Tibial artery (tissue), 4 donors: ENCODE measurements around the gene MAST4.

Experiments used
- DNase-seq, 2 donors: peaks; one replicate each; pipeline ENCODE4 v3.0.0-alpha.2; 2019
- H3K27ac ChIP-seq, 2 donors: fragments of 200-600 bp; sonication (generic) in 1 of 2; 1 replicate in 1 of 2; 2 replicates in 1 of 2; pipeline ENCODE4 v1.5.1; 2018 to 2019; ENCODE audit warnings: mild to moderate bottlenecking in 1 of 2
- H3K27me3 ChIP-seq, 2 donors: fragments of 200-600 bp; sonication (generic) in 1 of 2; one replicate each; pipeline versions ENCODE4 v1.5.1 to v1.6.0; 2016 to 2019
- H3K36me3 ChIP-seq, 3 donors: fragments of 200-600 bp; sonication (generic) in 2 of 3; one replicate each; pipeline ENCODE4 v1.5.1; 2016 to 2019; ENCODE audit warnings: mild to moderate bottlenecking in 2 of 3
- H3K4me1 ChIP-seq, 4 donors: fragments of 200-600 bp; sonication (generic) in 2 of 4; 1 replicate in 3 of 4; 2 replicates in 1 of 4; pipeline ENCODE4 v1.5.1; 2016 to 2019
- H3K4me3 ChIP-seq, 2 donors: fragments of 200-600 bp; sonication (generic) in 1 of 2; 1 replicate in 1 of 2; 2 replicates in 1 of 2; pipeline ENCODE4 v1.5.1; 2018 to 2019; ENCODE audit warnings: mild to moderate bottlenecking in 2 of 2
- H3K9me3 ChIP-seq, 3 donors: fragments of 200-600 bp; sonication (generic) in 1 of 3; one replicate each; pipeline ENCODE4 v1.5.1; 2016 to 2019
- intact Hi-C: fragments of 100-400 bp; cut with DNase I; formaldehyde crosslinking; loops from one replicate; pipeline ENCODE4 v1.15.0; 2023; ENCODE audit warnings: low total_unique reads
- TF ChIP-seq, protein P1 (sequence below), 2 experiments: fragments of 200-600 bp in 1 of 2; fragments of 450-650 bp in 1 of 2; IDR thresholded peaks; one replicate each; pipeline ENCODE4 v1.5.1; 2017 to 2019; ENCODE audit warnings: antibody characterized with exemption in 2 of 2, mild to moderate bottlenecking in 1 of 2, moderate library complexity in 1 of 2

Gene MAST4

DNA sequence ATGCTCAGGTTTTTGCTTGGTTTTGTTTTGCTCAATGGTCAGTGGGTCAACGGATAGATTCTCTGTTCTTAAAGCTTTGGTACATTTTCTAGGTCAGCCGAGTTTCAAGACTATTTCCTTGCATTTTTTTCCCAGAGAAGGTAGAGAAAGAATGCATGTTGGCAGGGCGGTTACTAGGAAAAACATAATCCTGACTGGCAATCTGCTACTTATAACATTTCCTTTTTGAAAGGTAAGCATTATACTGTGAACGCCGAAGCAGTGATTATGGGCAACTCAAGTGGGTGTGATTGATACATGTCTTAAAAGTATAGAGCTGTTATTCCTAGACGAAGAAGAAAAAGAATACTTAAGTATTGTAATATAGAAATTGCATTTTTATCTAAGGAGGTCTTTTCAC lies 273.2 kb downstream of the MAST4 start:
- Histone ChIP-seq H3K9me3 (no peaks in the 10 kb centered on the region), H3K36me3 (no peaks in the 10 kb centered on the region), H3K27ac (no peak overlapping the region), H3K4me3 (no peak overlapping the region), H3K27me3 (no peaks in the 10 kb centered on the region), H3K4me1 (no peaks in the 10 kb centered on the region)
- no peak for DNase-seq
- intact Hi-C loops: no loop called here
- TF ChIP-seq, protein P1, sequence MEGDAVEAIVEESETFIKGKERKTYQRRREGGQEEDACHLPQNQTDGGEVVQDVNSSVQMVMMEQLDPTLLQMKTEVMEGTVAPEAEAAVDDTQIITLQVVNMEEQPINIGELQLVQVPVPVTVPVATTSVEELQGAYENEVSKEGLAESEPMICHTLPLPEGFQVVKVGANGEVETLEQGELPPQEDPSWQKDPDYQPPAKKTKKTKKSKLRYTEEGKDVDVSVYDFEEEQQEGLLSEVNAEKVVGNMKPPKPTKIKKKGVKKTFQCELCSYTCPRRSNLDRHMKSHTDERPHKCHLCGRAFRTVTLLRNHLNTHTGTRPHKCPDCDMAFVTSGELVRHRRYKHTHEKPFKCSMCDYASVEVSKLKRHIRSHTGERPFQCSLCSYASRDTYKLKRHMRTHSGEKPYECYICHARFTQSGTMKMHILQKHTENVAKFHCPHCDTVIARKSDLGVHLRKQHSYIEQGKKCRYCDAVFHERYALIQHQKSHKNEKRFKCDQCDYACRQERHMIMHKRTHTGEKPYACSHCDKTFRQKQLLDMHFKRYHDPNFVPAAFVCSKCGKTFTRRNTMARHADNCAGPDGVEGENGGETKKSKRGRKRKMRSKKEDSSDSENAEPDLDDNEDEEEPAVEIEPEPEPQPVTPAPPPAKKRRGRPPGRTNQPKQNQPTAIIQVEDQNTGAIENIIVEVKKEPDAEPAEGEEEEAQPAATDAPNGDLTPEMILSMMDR (IDR thresholded peaks at IDR 0.05): no peak

DNA sequence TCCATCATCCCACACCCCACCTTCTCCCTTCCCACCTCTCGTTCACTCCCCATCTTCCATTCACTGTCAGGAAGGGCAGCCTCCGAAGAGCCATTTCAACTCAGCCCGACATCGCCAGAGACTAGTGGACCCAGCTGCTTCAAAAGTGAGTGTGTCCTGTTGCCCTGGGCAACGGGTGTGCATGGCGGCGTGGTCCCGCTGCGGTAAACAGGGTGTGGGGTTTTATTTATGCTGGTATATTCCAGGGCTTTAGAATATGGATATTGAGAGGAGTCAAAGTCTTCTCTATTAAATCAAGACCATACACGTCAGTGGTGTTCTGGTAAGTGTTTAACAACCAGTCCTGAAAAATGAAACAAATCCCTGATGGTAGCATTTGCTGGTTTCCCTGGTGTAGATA lies 274.5 kb downstream of the MAST4 start:
- Histone ChIP-seq H3K27ac (no peak overlapping the region), H3K4me1 (no peaks in the 10 kb centered on the region), H3K27me3 (no peaks in the 10 kb centered on the region), H3K36me3 (no peaks in the 10 kb centered on the region), H3K9me3 (no peaks in the 10 kb centered on the region), H3K4me3 (no peak overlapping the region)
- DNase-seq: no peak
- intact Hi-C loops: no loop called here
- TF ChIP-seq, protein P1 (IDR thresholded peaks at IDR 0.05): no peak

DNA sequence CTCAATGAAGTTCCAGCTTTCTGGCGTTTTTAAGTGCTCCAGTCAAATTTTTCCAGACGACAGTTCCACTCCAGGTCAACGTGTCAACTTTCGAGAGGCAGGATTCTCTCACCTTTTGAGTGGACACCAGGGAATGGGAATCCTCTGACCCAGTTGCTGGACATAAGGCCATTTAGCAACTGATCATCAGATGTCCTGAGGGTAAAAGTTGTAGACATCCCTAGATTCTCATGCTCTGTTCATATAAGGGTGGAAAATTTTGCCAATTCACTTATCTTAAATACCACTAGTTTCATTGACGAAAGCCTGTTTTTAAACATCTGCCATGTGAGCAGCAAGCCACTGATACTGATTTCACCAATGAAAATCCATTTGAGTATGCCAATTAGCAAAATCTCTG lies 275.5 kb downstream of the MAST4 start:
- no peaks in the 10 kb centered on the region for H3K27me3 ChIP-seq

DNA sequence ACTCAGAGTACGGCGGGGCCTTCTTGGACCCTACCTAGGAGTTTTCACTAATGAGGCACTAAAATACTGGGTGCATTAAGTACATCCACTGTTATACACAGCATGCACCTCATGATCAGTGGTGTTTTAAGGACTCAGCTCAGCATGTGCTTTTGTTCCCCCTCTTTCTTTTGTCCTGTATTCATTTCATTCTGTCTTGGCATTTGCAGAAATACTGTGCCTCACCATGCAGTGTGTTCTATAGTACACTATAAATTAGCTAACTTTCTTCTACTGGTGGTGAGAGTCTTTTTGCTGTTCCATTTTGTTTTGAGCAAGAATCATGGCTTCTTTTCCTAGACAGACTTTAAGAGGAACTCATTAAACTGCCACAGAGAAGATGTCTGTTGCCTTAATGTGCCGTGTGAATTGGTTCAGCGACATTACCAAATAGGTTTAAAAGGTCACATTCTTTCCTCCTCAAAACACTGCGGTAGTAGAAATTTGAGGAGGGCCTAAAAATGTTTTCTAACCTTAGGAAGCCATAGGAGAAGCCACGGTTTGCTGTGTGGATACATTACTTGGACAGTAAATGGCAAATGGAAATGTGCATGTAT lies 276.6 kb downstream of the MAST4 start:
- TF ChIP-seq, protein P1 (IDR thresholded peaks at IDR 0.05): no peak
- Histone ChIP-seq H3K27me3 (no peaks in the 10 kb centered on the region), H3K4me1 (no peaks in the 10 kb centered on the region), H3K36me3 (no peaks in the 10 kb centered on the region), H3K27ac (no peak overlapping the region), H3K4me3 (no peak overlapping the region), H3K9me3 (no peaks in the 10 kb centered on the region)
- no peak for DNase-seq
- intact Hi-C loops: no loop called here

More for the DNA sequence above, 275.5 kb downstream of the MAST4 start:
- Histone ChIP-seq H3K36me3 (no peaks in the 10 kb centered on the region), H3K27ac (no peak overlapping the region), H3K4me3 (no peak overlapping the region), H3K4me1 (no peaks in the 10 kb centered on the region), H3K9me3 (no peaks in the 10 kb centered on the region)
- DNase-seq: no peak
- TF ChIP-seq, protein P1 (IDR thresholded peaks at IDR 0.05): no peak
- intact Hi-C loops: no loop called here

DNA sequence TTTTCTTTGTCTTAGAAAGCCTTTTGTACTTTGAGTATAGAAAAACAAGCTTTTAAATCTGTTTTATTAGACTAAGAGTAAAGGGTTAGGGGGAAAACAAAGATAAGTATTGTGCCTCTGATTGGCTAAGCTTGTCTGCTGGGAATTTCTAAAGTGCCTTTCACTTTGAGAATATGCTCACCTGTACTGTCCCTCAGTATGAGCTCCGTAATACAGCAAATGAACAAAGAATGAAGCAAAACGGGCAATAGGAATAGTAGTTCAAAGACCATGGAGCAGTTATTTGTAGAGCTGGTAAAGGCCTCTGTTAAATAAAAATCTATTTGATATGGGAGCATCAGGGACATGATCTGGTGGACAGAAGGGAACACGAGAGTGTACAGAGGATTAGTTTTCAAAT lies 277.8 kb downstream of the MAST4 start:
- TF ChIP-seq, protein P1 (IDR thresholded peaks at IDR 0.05): no peak
- no peak overlapping the region for H3K27ac ChIP-seq
- no peaks in the 10 kb centered on the region for H3K4me1 ChIP-seq
- no peak for DNase-seq
- H3K27me3 ChIP-seq: no peaks in the 10 kb centered on the region
- H3K36me3 ChIP-seq: no peaks in the 10 kb centered on the region
- H3K9me3 ChIP-seq: no peaks in the 10 kb centered on the region
- intact Hi-C loops: no loop called here
- no peak overlapping the region for H3K4me3 ChIP-seq

DNA sequence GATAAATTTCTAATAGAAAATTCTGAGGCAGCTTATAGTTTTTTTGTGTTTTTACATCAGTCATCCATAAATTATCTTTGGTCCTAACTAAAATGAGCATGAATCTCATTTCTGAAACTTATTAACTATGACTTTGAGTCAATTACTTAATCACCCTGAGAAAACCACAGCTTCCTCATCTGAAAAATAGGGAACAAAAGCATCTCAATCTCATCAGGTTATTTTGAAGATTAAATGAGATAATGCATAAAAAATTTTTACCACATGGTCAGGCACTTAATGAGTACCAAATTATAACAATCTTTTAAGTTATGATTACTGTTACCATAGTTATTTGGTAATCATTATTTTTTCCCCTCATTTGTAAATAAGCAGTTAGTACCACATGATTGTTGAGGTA lies 279.1 kb downstream of the MAST4 start:
- intact Hi-C loops: no loop called here
- no peak for DNase-seq
- Histone ChIP-seq H3K4me3 (no peak overlapping the region), H3K36me3 (no peaks in the 10 kb centered on the region), H3K27me3 (no peaks in the 10 kb centered on the region), H3K9me3 (no peaks in the 10 kb centered on the region), H3K27ac (no peak overlapping the region), H3K4me1 (no peaks in the 10 kb centered on the region)
- TF ChIP-seq, protein P1 (IDR thresholded peaks at IDR 0.05): no peak
